GM12878 (cell line): ENCODE data around the gene GOLGA7B. TPM values are rescaled to one million over a fixed set of nuclear protein-coding genes. Genes with fewer than 3 reads are reported as not detected.

Source experiments
- ATAC-seq: fragments of 200-7000 bp; cut with Tn5 transposase; 3 replicates; pipeline ENCODE4 v1.9.1; 2020; ENCODE audit warnings: mild to moderate bottlenecking, moderate library complexity
- BruUV-seq: library from RNA; stranded (reverse); fragments of 400-500 nt; replicated peaks from 2 replicates; lab custom pipeline; 2021; lab: Mats Ljungman, UMichigan
- CTCF ChIA-PET: fragments of 300-600 bp; sonication (Branson Sonifier 250); formaldehyde crosslinking; extraction: SDS; loops from one replicate; lab custom pipeline; 2021; ENCODE audit warnings: inconsistent platforms; lab: Yijun Ruan, JAX
- POLR2A ChIA-PET: fragments of 350-600 bp; formaldehyde crosslinking; extraction: SDS; loops from one replicate; lab custom pipeline; 2021; ENCODE audit warnings: inconsistent platforms; lab: Charles Lee
- RAD21 ChIA-PET: fragments of 300-600 bp; sonication (Branson Sonifier 250); formaldehyde crosslinking; loops from one replicate; lab custom pipeline; 2023; ENCODE audit warnings: antibody characterized with exemption; ENCODE audit not compliant: unreplicated experiment; lab: Charles Lee
- SMC1A ChIA-PET: fragments of 300-600 bp; sonication (Branson Sonifier 250); formaldehyde crosslinking; loops from one replicate; lab custom pipeline; 2023; ENCODE audit not compliant: unreplicated experiment, uncharacterized antibody; lab: Charles Lee
- DNase-seq: peaks from one replicate; pipeline ENCODE4 v3.0.0-alpha.2; 2011; ENCODE audit warnings: low read depth, low spot score
- FAIRE-seq: peaks from 3 replicates; lab custom pipeline; 2011; peaks lifted over from hg19 to GRCh38; lab: Jason Lieb, UNC
- H2AFZ ChIP-seq: 2 replicates; pipeline ENCODE4 v1.6.0; 2011; ENCODE audit warnings: low read depth, low read length, control low read depth; ENCODE audit not compliant: control insufficient read depth
- H3K27ac ChIP-seq: 2 replicates; pipeline ENCODE4 v1.5.1; 2011; ENCODE audit warnings: control low read depth; ENCODE audit not compliant: control insufficient read depth, insufficient read depth
- H3K27me3 ChIP-seq, 2 experiments: replicated peaks in 1 of 2; 2 replicates each; pipeline versions ENCODE4 v1.6.0 to v1.6.1; 2011; ENCODE audit warnings: low read length in 1 of 2; ENCODE audit not compliant: control insufficient read depth in 2 of 2, insufficient read depth in 2 of 2
- H3K36me3 ChIP-seq, 2 experiments: 2 replicates each; pipeline ENCODE4 v1.5.1; 2011; ENCODE audit warnings: low read length in 1 of 2; ENCODE audit not compliant: control insufficient read depth in 2 of 2, insufficient read depth in 2 of 2
- H3K4me1 ChIP-seq: 2 replicates; pipeline ENCODE4 v1.6.1; 2011; ENCODE audit warnings: mild to moderate bottlenecking, low read length, moderate library complexity, mixed read lengths; ENCODE audit not compliant: control insufficient read depth, insufficient read depth
- H3K4me2 ChIP-seq: 2 replicates; pipeline ENCODE4 v1.6.0; 2011; ENCODE audit warnings: control low read depth; ENCODE audit not compliant: control insufficient read depth, insufficient read depth
- H3K4me3 ChIP-seq: fragments of 200-600 bp; sonication (generic); 2 replicates; pipeline ENCODE4 v1.5.1; 2016
- H3K79me2 ChIP-seq: 2 replicates; pipeline ENCODE4 v1.6.0; 2011; ENCODE audit warnings: low read length; ENCODE audit not compliant: control insufficient read depth, insufficient read depth
- H3K9ac ChIP-seq: 2 replicates; pipeline ENCODE4 v1.8.0; 2011; ENCODE audit warnings: low read length, control low read depth, mixed read lengths; ENCODE audit not compliant: control insufficient read depth, insufficient read depth
- H3K9me3 ChIP-seq: replicated peaks from 3 replicates; pipeline ENCODE4 v1.5.1; 2011; ENCODE audit warnings: mild to moderate bottlenecking, low read length; ENCODE audit not compliant: control insufficient read depth, insufficient read depth
- H4K20me1 ChIP-seq: 2 replicates; pipeline ENCODE4 v1.6.0; 2011; ENCODE audit not compliant: control insufficient read depth, insufficient read depth
- ATF2 ChIP-seq: IDR thresholded peaks from 2 replicates; pipeline ENCODE4 v1.6.1; 2012; ENCODE audit warnings: low read length, inconsistent platforms
- BHLHE40 ChIP-seq, 2 experiments: fragments of 450-650 bp in 1 of 2; IDR thresholded peaks; 2 replicates each; pipeline ENCODE4 v1.6.1; 2011 to 2017; ENCODE audit warnings: low read depth in 2 of 2, borderline replicate concordance in 1 of 2, improper control_type of control experiment in 1 of 2, low read length in 1 of 2, mild to moderate bottlenecking in 1 of 2
- CHD4 ChIP-seq: fragments of 200-600 bp; sonication (generic); IDR thresholded peaks from 2 replicates; pipeline ENCODE4 v1.6.1; 2016; ENCODE audit warnings: mild to moderate bottlenecking
- EGR1 ChIP-seq, 2 experiments: IDR thresholded peaks; 1 replicate in 1 of 2; 2 replicates in 1 of 2; pipeline ENCODE4 v1.6.1; 2011 to 2012; ENCODE audit warnings: low read depth in 2 of 2, low read length in 2 of 2, borderline replicate concordance in 1 of 2, mild to moderate bottlenecking in 1 of 2, moderate library complexity in 1 of 2
- ETV6 ChIP-seq, 2 experiments: fragments of 450-650 bp in 1 of 2; IDR thresholded peaks in 1 of 2; conservative IDR thresholded peaks in 1 of 2; 2 replicates each; pipeline ENCODE4 v1.6.1; 2014; ENCODE audit warnings: antibody characterized with exemption in 1 of 2, borderline replicate concordance in 1 of 2, low read depth in 1 of 2, mild to moderate bottlenecking in 1 of 2, moderate library complexity in 1 of 2
- FOXK2 ChIP-seq: fragments of 450-650 bp; IDR thresholded peaks from 2 replicates; pipeline ENCODE4 v1.6.1; 2017; ENCODE audit warnings: mild to moderate bottlenecking, moderate library complexity
- IKZF2 ChIP-seq, 2 experiments: fragments of 450-650 bp; IDR thresholded peaks; 2 replicates each; pipeline ENCODE4 v1.6.1; 2017; ENCODE audit warnings: mild to moderate bottlenecking in 2 of 2, moderate library complexity in 2 of 2
- LARP7 ChIP-seq: fragments of 450-650 bp; IDR thresholded peaks from 2 replicates; pipeline ENCODE4 v1.6.1; 2017; ENCODE audit warnings: mild to moderate bottlenecking
- NBN ChIP-seq: fragments of 450-650 bp; IDR thresholded peaks from 2 replicates; pipeline ENCODE4 v1.6.1; 2016
- PAX8 ChIP-seq: fragments of 450-650 bp; IDR thresholded peaks from 2 replicates; pipeline ENCODE4 v1.6.1; 2017; ENCODE audit warnings: mild to moderate bottlenecking, moderate library complexity
- SMARCA5 ChIP-seq: fragments of 450-650 bp; IDR thresholded peaks from 2 replicates; pipeline ENCODE4 v1.6.1; 2017; ENCODE audit warnings: mild to moderate bottlenecking
- SUZ12 ChIP-seq: fragments of 200-600 bp; sonication (generic); IDR thresholded peaks from one replicate; pipeline ENCODE4 v1.6.1; 2018; ENCODE audit warnings: antibody characterized with exemption, mild to moderate bottlenecking; ENCODE audit not compliant: unreplicated experiment
- TCF7 ChIP-seq: IDR thresholded peaks from 2 replicates; pipeline ENCODE4 v1.6.1; 2014; ENCODE audit warnings: antibody characterized with exemption, borderline replicate concordance
- WGBS: methylation state at CpG from one replicate; pipeline ENCODE4 v1.1.6; 2016; ENCODE audit warnings: low lambda C conversion rate; ENCODE audit not compliant: insufficient replicate concordance, insufficient coverage; ENCODE audit errors: missing lambda C conversion rate; 5-methylcytosine and 5-hydroxymethylcytosine counted together
- in situ Hi-C: fragments of 300-500 bp; cut with MboI; formaldehyde crosslinking; loops from 9 replicates; pipeline ENCODE4 v1.14.3; 2018; ENCODE audit warnings: mixed read lengths
- intact Hi-C: fragments of 100-400 bp; cut with micrococcal nuclease; formaldehyde crosslinking; loops from one replicate; pipeline ENCODE4 v1.14.2; 2022; ENCODE audit not compliant: unreplicated experiment
- polyA plus RNA-seq, 11 experiments: library from polyadenylated mRNA; depleted of rRNA in 4 of 11; unstranded in 6 of 11; stranded (reverse) in 5 of 11; fragments of >200 nt; fragmentation: Nextera tagmentation in 4 of 11; fragmentation: Illumina TruSeq in 1 of 11; extraction: Ambion mirVana in 4 of 11; extraction: Trizol in 1 of 11; gene quantifications; 1 replicate in 1 of 11; 2 replicates in 10 of 11; pipeline versions ENCODE4 v1.2.1 to v1.2.3, GENCODE V29; 2011 to 2016; ENCODE audit warnings: inconsistent platforms in 2 of 11, missing spikeins in 2 of 11, low read depth in 1 of 11
- total RNA-seq, 4 experiments: library from RNA; depleted of rRNA in 3 of 4; stranded (reverse); fragments of >200 nt in 3 of 4; fragmentation: Illumina TruSeq in 1 of 4; extraction: Trizol in 1 of 4; gene quantifications; 2 replicates each; pipeline versions ENCODE4 v1.2.1 to v1.2.3, GENCODE V29; 2013 to 2021

GOLGA7B gene
- total and polyA plus RNA-seq, 10 of the 15 experiments (the other 5 are each of a cell fraction or from before 2014, with no cell fraction given), result 0.01 to 0.02 (median 0.01) TPM; not detected in 7

DNA sequence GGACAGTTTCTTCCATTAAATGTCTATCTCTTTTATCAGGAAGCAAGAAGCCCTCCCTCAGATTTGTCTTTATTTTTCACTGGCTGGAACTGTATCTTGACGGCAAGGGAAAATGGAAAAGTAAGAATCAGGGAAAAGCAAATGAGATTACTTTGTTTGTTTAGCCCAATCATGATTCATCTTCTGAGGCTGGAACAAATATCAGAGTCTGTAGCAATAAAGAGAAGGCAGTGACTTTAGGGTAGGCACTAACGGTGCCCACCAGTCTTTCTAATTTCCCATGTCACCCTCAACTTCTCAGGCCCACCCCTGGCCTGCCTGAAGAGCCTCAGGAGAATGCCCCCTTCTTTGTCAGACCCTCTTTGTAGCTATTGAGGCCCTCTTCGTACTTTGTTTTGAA is 36.3 kb upstream of the GOLGA7B start:
- Histone ChIP-seq H3K79me2 (no peaks in the 10 kb centered on the region), H3K36me3 (no peaks in the 10 kb centered on the region), H3K9ac (no peak overlapping the region), H3K4me2 (no peak overlapping the region), H4K20me1 (no peaks in the 10 kb centered on the region), H2AFZ (no peak overlapping the region), H3K4me3 (no peak overlapping the region), H3K4me1 (no peaks in the 10 kb centered on the region), H3K27ac (no peak overlapping the region), H3K27me3 (peaks cover 4 to 5% of the 10 kb centered on the region in 2 experiments), H3K9me3 (no peaks in the 10 kb centered on the region)
- ChIA-PET SMC1A (no interaction called here), POLR2A (no interaction called here), RAD21 (no interaction called here), CTCF (no interaction called here)
- TF ChIP-seq CHD4 (no peak), SUZ12 (no peak), LARP7 (no peak), SMARCA5 (no peak), FOXK2 (no peak), ATF2 (no peak), PAX8 (no peak), BHLHE40 (IDR thresholded peaks at IDR 0.05; ENCODE audit: borderline replicate concordance in 1 of 2, low read depth in 2 of 2, low read length in 1 of 2) (no peak), NBN (no peak), TCF7 (no peak), EGR1 (IDR thresholded peaks at IDR 0.05; ENCODE audit: borderline replicate concordance in 1 of 2, low read depth in 2 of 2, low read length in 2 of 2) (no peak), ETV6 (conservative IDR thresholded peaks at IDR 0.05 in 1 of 2, IDR thresholded peaks at IDR 0.05 in 1 of 2; ENCODE audit: borderline replicate concordance in 1 of 2, low read depth in 1 of 2) (no peak), IKZF2 (IDR thresholded peaks at IDR 0.05) (no peak)
- WGBS, result 21% methylated on average over 3 of the region's 3 CpGs
- no peak for DNase-seq
- in situ Hi-C loops, result no loop called here
- no TSS peak for BruUV-seq
- FAIRE-seq, result no peak
- intact Hi-C loops, result no loop called here
- ATAC-seq, result no peak
